NCI-H2227 treated with DMSO at 0.1 percent for 48 hours (cell line): ENCODE results near the gene SMPD1.

ENCODE experiments used
- DNase-seq: peaks from one replicate; lab custom pipeline; 2025; lab: John Stamatoyannopoulos, UW

SMPD1 gene

GRCh38 chr11:6389905-6390717, at the start of gene SMPD1:
Gene SMPD1 (plus strand): TSS chr11:6390474. CDS start chr11:6390599, 125 bp downstream.
- peak; percentile 94 for DNase-seq

DNA sequence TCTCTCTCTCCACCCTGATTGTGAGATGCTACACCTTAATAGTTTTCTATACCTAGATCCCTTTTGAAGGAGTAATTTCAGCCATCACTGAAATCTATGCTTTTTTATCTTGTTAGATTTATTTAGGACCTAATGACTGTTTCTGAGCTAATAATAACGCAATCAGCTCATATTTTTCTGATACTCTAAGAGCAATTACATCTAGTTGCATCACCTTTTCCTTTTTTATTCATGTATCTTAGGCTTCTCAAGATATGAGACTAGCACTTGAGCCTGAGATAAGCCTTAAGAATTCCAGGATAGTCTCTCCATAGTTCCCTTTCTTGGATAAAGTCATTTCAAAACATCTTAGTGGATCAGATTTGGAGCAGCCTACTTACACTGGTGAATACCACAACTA, 44.9 kb upstream of the SMPD1 start:
- DNase-seq, result no peak

DNA sequence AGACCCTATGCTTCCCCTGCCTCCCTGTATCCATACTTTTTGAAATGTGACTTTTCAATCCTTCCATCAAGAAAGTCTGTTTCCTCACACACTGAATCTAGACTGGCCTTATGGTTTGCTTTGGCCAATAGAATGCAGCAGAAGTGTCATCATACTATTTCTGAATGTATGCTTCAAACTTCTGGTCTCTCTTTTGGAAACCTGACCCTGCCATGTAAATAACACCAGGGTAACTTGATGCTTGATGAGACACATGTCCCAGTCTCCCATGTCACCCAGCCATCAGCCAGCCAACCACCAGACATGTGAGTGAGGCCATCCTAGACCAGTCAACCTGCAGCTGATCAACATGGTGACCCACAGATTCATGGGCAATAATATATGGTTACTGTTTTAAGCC, 40.2 kb upstream of the SMPD1 start:
- DNase-seq, result no peak

DNA sequence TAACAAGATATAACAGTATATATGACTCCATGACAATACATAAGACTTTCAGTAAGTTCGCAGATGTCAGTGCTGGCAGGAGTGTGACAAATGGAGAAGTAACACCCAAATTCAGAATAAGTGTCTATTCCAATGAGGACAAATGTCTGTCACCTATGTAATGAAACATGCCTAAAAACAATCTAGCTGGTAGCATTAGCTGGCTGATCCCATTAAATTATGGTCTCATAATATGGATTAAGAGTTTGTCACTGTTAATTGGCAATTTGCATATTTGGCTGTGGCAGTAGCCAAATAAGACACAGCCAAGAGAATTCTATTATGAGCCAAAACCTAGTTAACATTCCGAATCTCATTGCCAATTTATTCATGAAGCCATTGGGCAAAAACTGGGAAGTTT, 39.8 kb upstream of the SMPD1 start:
- DNase-seq, result no peak

DNA sequence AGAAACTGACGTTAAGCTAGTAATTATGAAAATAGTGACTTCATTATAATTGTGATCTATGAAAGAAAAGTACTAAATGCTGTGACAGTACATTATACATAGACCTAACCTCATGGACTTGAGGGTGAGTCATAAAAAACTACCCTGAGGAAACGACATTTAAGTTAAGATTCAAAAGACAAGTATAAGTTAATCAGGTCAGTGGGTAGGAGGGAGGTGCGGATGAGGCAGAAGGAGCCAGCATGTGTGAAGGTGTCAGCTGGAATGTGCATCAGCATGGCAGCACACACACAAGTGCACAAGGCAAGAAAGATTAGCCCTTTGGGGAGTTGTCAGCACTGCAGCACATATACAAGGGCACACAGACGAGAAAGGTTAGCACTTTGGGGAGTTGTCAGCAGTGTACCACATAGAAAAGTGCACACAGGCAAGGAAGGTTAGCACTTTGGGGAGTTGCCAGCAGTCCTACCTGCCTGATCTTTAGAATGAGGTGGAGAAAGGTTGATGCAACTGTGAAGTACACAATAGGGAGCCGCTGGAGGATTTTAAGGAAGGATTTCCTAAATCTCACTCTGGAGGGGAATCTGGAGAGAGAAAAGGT, 38.4 kb upstream of the SMPD1 start:
- DNase-seq, result no peak

GRCh38 chr11:6353367-6353987, 36.8 kb upstream of the SMPD1 start:
- peak; percentile 67 for DNase-seq

DNA sequence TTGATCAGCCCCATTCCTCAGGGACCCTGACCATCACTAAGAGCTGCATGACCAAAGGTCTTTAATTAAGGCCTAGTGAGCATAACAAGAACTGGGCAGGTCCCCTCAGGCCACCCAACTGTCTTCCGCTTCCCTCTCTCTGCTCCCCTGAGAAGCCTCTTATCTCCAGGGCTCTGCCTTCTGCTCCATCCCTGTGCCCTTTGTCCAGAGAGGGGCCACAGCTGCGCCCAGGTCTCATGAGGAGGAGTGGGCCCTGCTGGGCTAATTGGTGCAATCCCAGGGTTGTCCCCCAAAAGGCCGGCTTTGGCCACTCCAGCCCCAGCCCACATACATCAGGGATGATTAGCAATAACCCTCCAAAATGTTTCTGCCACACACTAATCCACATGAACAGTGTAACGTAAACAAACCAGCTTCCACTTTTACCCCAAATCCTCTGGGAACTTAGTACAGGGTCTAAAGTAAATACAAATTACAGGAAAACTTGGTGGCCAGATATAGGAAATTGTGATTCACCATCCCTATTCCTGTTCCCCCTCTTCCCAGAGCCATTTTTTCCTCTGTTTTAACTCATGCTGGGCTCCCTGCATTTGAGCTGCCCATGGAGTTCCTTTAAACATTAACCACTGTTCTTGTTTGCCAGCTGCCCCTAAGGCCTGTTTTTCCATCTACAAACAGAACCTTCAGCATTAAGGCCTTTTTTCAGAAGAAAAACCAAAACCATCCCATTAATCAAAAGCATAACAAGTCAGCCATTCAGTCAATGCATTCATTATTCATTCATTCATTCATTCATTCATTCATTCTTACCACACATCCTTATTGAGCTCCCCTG, 35.4 kb upstream of the SMPD1 start:
- DNase-seq, result no peak

DNA sequence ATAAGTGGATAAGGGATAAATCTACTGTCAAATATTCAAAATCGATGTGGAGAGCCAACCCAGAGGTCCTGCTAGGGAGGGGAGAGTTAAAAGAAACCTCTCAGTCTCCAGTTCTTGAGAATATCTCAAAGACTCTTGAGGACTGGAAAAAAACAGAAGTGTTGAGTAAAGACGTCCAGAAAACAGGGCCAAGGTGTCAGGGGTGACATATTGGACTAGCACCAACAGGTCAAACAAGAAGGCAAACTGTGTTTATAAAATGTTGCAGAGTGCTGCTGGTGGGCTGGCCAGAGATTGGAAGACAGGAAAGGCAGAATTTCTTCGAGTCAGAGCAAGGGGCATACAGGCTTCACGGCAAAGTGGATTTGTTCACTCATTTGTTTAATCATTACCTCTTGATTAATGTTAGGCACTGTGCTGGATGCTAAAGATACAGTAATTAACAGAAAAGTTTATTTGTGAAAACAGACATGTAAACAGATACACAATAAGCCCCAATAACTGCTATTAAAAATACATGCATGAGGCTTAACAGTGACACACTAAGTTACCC, 33.7 kb upstream of the SMPD1 start:
- DNase-seq, result no peak

DNA sequence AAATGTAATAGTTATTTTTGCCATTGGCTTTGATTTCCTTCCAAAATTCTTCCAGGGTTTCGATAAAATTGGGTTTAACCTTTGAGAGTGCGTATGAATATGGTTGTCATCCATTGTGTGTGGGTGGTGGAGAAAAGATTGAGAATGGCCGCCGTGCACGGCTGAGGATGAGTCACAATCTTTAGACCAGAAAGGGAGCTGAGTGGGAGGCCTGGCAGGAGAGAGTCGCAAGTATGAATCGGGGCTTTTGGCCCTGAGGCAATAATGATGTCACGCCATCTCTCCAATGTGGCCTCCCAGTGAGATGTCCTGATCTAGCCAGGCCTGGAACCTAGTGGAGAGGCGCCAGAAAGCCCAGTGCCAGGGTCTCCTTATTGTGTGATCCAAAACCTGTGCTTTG, 33.1 kb upstream of the SMPD1 start:
- no peak for DNase-seq

- DNase-seq, result no peak
Observed at GRCh38 chr11:6360183-6360582, 30.1 kb upstream of the SMPD1 start.

GRCh38 chr11:6362185-6362872, 27.9 kb upstream of the SMPD1 start:
- DNase-seq, result no peak

DNA sequence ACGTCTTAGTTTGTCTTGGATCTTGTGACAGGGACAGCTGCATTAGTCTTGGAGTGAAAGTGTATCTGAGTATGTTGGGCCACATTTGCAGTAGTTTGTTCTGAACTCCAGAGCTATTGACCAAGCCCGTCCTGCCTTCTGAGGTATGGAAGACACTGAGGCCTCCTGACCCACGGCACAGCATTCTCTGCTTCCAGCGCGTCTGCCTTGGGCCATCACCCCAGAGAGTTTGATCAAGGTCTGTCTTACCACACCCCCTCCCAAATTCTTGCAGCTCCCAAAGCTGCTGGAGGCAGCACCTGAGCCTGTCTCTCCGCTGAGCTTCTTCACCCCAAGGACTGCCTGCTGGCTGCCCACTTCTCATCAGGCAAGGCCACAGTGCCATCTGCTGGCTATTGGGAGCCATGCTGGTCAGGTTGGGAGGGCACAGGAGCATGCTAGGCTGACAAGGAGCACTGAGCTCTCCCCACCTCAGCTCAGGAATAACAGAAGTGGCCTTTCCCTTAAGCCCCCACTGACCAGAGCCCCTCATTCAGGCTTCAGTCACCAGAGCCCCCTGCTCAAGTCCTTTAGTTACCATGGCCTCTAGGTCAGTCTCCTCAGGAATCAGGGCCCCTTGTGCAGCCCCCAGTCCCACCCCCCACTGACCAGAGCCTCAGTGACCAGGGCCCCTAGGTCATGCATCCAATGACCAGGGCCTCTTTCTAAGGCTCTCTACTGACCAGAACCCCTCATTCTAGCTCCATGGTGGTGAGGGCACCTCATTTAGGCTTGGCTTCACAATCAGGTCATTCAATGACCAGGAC, 27.2 kb upstream of the SMPD1 start:
- peak; percentile 56 for DNase-seq

DNA sequence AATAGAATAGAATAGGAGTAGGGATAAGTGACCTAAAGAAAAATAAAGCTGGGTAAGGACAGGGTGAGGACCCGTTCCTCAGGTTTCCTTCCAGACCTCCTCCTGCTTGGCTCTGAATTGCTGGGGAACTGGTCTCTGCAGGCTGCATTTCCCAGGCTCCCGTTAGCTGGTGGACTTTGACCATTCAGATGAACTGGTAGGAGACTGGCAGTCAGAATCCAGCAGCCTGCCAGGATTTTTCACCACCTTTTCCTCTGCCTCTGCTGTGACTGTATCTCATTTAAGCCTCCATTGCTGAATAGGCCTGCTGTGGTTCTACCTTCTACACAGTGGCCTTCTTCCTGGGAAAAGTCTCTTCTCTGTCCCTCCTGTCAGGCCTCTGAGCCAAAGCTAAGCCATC, 24.6 kb upstream of the SMPD1 start:
- no peak for DNase-seq

- DNase-seq, result no peak
Observed at GRCh38 chr11:6371825-6372224, 18.4 kb upstream of the SMPD1 start.

DNA sequence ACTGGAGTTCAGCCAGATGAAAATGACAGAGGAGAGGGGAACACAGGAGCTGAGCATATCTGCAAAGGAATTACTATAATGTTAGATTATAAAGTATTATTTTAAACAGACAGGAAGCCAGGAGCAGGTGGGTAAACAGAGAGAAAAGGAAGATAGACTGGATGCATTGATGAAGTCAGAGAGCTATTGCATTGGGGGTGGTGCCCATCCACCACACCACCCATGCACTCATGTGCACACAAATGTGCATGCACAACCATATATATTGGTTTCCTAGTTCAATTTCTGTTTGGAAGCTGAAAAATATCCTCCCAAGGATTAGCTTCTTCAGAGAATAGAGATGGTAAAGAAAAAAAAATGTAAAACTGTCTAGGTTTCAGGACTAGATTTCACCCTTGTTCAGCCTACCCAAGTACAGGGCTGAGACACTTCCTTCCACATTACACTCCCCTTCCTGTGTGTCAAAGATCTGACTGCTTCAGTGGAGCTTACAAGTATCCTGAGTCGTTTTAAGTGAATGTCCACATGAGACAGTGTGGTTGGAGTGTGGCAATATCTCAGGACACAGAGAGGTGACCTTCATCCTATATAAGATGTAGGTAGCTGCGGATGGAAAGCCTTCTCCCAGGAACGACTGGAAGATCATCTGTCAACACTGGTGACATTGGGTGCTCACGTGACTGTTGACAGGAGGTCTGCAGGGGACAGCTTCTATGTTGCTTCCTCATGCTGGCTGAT, 12.2 kb upstream of the SMPD1 start:
- DNase-seq, result no peak

DNA sequence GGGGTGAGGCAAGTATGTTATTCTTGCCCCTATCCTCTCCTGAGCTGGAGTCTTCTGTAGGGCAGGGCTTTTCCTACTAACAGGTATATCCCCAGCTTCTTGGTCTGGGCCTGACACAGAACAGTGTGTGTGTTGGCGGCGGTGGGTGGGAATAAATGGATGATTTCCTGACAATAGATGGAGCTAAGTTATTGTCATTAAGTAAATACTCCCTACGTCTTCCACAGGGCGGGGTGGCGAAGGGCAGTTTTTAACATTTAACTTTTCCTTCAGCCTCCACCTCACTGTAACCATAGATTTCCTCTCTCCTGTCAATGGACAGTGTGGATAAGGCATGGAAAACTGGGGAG, 11.7 kb upstream of the SMPD1 start:
- no peak for DNase-seq

GRCh38 chr11:6385046-6385777, 5.1 kb upstream of the SMPD1 start:
- no peak for DNase-seq

GRCh38 chr11:6387811-6388599, 2.3 kb upstream of the SMPD1 start:
- DNase-seq, result peak; percentile 3

- DNase-seq, result no peak
Observed at GRCh38 chr11:6388748-6389147, 1.5 kb upstream of the SMPD1 start.
